Ecto neural progenitor cell (in vitro differentiated cells): ENCODE results near the gene TBC1D12.
"Not testable (repeated sequence)": the region's sequence is repeated elsewhere in the genome, so short reads cannot be mapped to it uniquely, and the experiment has no call there.

ENCODE experiments used
- DNase-seq: peaks from one replicate; pipeline ENCODE4 v3.0.0-alpha.2; 2018; ENCODE audit warnings: low spot score

Gene TBC1D12

GRCh38 chr10:94546049-94546900, 143.9 kb downstream of the TBC1D12 start:
- no peak for DNase-seq

GRCh38 chr10:94546901-94547185, 144.5 kb downstream of the TBC1D12 start:
- DNase-seq, result no peak

GRCh38 chr10:94549221-94549620, 146.9 kb downstream of the TBC1D12 start:
- no peak for DNase-seq

- DNase-seq, result not testable (repeated sequence)
These were observed 165.5 kb downstream of the TBC1D12 start for GRCh38 chr10:94567714-94568307.

GRCh38 chr10:94571081-94571480, 168.7 kb downstream of the TBC1D12 start:
- no peak for DNase-seq

GRCh38 chr10:94571528-94571927, 169.2 kb downstream of the TBC1D12 start:
- DNase-seq, result no peak

GRCh38 chr10:94578790-94579189, 176.4 kb downstream of the TBC1D12 start:
- no peak for DNase-seq

GRCh38 chr10:94583124-94583523, 180.8 kb downstream of the TBC1D12 start:
- no peak for DNase-seq
